Erythroblast (primary cell): ENCODE results near the gene DOCK11.
"Not testable (repeated sequence)": the region's sequence is repeated elsewhere in the genome, so short reads cannot be mapped to it uniquely, and the experiment has no call there.

Source experiments
- GATA1 ChIP-seq: IDR thresholded peaks from 2 replicates; pipeline ENCODE4 v1.6.1; 2011; ENCODE audit warnings: low read depth, mild to moderate bottlenecking, control low read depth, low read length, moderate library complexity
- POLR2A ChIP-seq: IDR thresholded peaks from 2 replicates; pipeline ENCODE4 v1.6.1; 2011; ENCODE audit warnings: mild to moderate bottlenecking, low read length

GRCh38 chrX:118715917-118716316, 220.3 kb downstream of the DOCK11 start:
- TF ChIP-seq POLR2A, GATA1: not testable (repeated sequence)
